ENCODE data around the gene TTC34. TPM values are rescaled to one million over a fixed set of nuclear protein-coding genes. Genes with fewer than 3 reads are reported as not detected.

TTC34 gene
- total RNA-seq, 1 donor from 2014 or later: under 0.01 TPM

GRCh38 chr1:2821373-2821955 lies 20.0 kb upstream of the TTC34 start:
- Histone ChIP-seq H3K27me3 (ENCODE audit: control insufficient read depth, insufficient read depth, low read length) (no peaks in the 10 kb centered on the region), H3K36me3 (ENCODE audit: control insufficient read depth, insufficient read depth, low read length) (no peaks in the 10 kb centered on the region), H3K4me3 (ENCODE audit: low read depth, low read length) (no peak overlapping the region)
- FAIRE-seq (no peak), DNase-seq (ENCODE audit: low read depth) (no peak)
- no peak for TF ChIP-seq CTCF (IDR thresholded peaks at IDR 0.05; ENCODE audit: insufficient read depth, low read length, severe bottlenecking)

GRCh38 chr1:2820731-2821372 lies 19.4 kb upstream of the TTC34 start:
- no peak overlapping the region for H3K4me3 ChIP-seq (ENCODE audit: low read depth, low read length)
- no peak for DNase-seq (ENCODE audit: low read depth)
- no peak for FAIRE-seq
- no peaks in the 10 kb centered on the region for H3K27me3 ChIP-seq (ENCODE audit: control insufficient read depth, insufficient read depth, low read length)
- no peaks in the 10 kb centered on the region for H3K36me3 ChIP-seq (ENCODE audit: control insufficient read depth, insufficient read depth, low read length)
- no peak for TF ChIP-seq CTCF (IDR thresholded peaks at IDR 0.05; ENCODE audit: insufficient read depth, low read length, severe bottlenecking)

- FAIRE-seq: no peak
- H3K27me3 ChIP-seq (ENCODE audit: control insufficient read depth, insufficient read depth, low read length): no peaks in the 10 kb centered on the region
Measured at GRCh38 chr1:2819831-2820730, 18.6 kb upstream of the TTC34 start.

GRCh38 chr1:2819429-2819828 lies 17.9 kb upstream of the TTC34 start:
- no peaks in the 10 kb centered on the region for H3K36me3 ChIP-seq (ENCODE audit: control insufficient read depth, insufficient read depth, low read length)
- no peak for TF ChIP-seq CTCF (IDR thresholded peaks at IDR 0.05; ENCODE audit: insufficient read depth, low read length, severe bottlenecking)
- H3K4me3 ChIP-seq (ENCODE audit: low read depth, low read length): no peak overlapping the region
- DNase-seq (ENCODE audit: low read depth) (no peak), FAIRE-seq (no peak)
- H3K27me3 ChIP-seq (ENCODE audit: control insufficient read depth, insufficient read depth, low read length): no peaks in the 10 kb centered on the region

More at GRCh38 chr1:2819831-2820730, 18.6 kb upstream of the TTC34 start:
- DNase-seq (ENCODE audit: low read depth): no peak
- Histone ChIP-seq H3K36me3 (ENCODE audit: control insufficient read depth, insufficient read depth, low read length) (no peaks in the 10 kb centered on the region), H3K4me3 (ENCODE audit: low read depth, low read length) (no peak overlapping the region)
- no peak for TF ChIP-seq CTCF (IDR thresholded peaks at IDR 0.05; ENCODE audit: insufficient read depth, low read length, severe bottlenecking)

GRCh38 chr1:2817784-2818564 lies 16.5 kb upstream of the TTC34 start:
- Histone ChIP-seq H3K36me3 (ENCODE audit: control insufficient read depth, insufficient read depth, low read length) (no peaks in the 10 kb centered on the region), H3K27me3 (ENCODE audit: control insufficient read depth, insufficient read depth, low read length) (no peaks in the 10 kb centered on the region), H3K4me3 (ENCODE audit: low read depth, low read length) (no peak overlapping the region)
- TF ChIP-seq CTCF (IDR thresholded peaks at IDR 0.05; ENCODE audit: insufficient read depth, low read length, severe bottlenecking): no peak
- FAIRE-seq (no peak), DNase-seq (ENCODE audit: low read depth) (no peak)

All from bronchial epithelial cell (primary cell).